H1 (cell line): ENCODE results near the gene SFRP5. TPM values are rescaled to one million over a fixed set of nuclear protein-coding genes. Genes with fewer than 3 reads are reported as not detected.

ENCODE experiments used
- CTCF ChIA-PET: fragments of 300-600 bp; sonication (Branson Sonifier 250); formaldehyde crosslinking; loops from one replicate; lab custom pipeline; 2021; ENCODE audit not compliant: partially characterized antibody; lab: Charles Lee
- POLR2A ChIA-PET: fragments of 300-600 bp; sonication (Branson Sonifier 250); formaldehyde crosslinking; loops from one replicate; lab custom pipeline; 2021; ENCODE audit warnings: inconsistent platforms; ENCODE audit not compliant: partially characterized antibody; lab: Charles Lee
- DNase-seq, 2 experiments: peaks; one replicate each; pipeline versions ENCODE4 v3.0.0 to v3.0.0-alpha.2; 2010 to 2022; ENCODE audit warnings: low spot score in 2 of 2, low read depth in 1 of 2, mixed read lengths in 1 of 2
- FAIRE-seq: peaks from 2 replicates; lab custom pipeline; 2011; peaks lifted over from hg19 to GRCh38; lab: Jason Lieb, UNC
- H2AFZ ChIP-seq: 2 replicates; pipeline ENCODE4 v1.8.1; 2012; ENCODE audit warnings: low read length, inconsistent platforms
- H2AK5ac ChIP-seq: 2 replicates; pipeline ENCODE4 v1.6.1; 2013; ENCODE audit warnings: low read depth, low read length
- H2BK120ac ChIP-seq: replicated peaks from 2 replicates; pipeline ENCODE3; 2013; ENCODE audit warnings: low read depth, low read length, inconsistent platforms
- H2BK12ac ChIP-seq: 2 replicates; pipeline ENCODE4 v1.6.1; 2013; ENCODE audit warnings: low read depth, low read length
- H2BK15ac ChIP-seq: 2 replicates; pipeline ENCODE4 v1.6.1; 2013; ENCODE audit warnings: low read length
- H2BK20ac ChIP-seq: 2 replicates; pipeline ENCODE4 v1.6.1; 2013; ENCODE audit warnings: low read length
- H2BK5ac ChIP-seq: 2 replicates; pipeline ENCODE4 v1.6.1; 2013; ENCODE audit warnings: low read depth, low read length
- H3K14ac ChIP-seq: 2 replicates; pipeline ENCODE4 v1.6.1; 2013; ENCODE audit warnings: inconsistent platforms; ENCODE audit not compliant: insufficient read length
- H3K18ac ChIP-seq: 2 replicates; pipeline ENCODE4 v1.6.1; 2013; ENCODE audit warnings: low read length; ENCODE audit errors: extremely low read depth
- H3K23ac ChIP-seq: 2 replicates; pipeline ENCODE4 v1.6.1; 2013; ENCODE audit warnings: inconsistent platforms; ENCODE audit not compliant: insufficient read length
- H3K23me2 ChIP-seq: 2 replicates; pipeline ENCODE4 v1.6.1; 2013; ENCODE audit warnings: low read depth, low read length
- H3K27ac ChIP-seq: 2 replicates; pipeline ENCODE4 v1.6.1; 2011; ENCODE audit warnings: low read depth, low read length, inconsistent platforms
- H3K27me3 ChIP-seq, 4 experiments: replicated peaks in 1 of 4; 1 replicate in 1 of 4; 2 replicates in 3 of 4; pipeline versions ENCODE4 v1.6.1 to v1.8.1; 2011 to 2013; ENCODE audit warnings: low read length in 3 of 4, mild to moderate bottlenecking in 3 of 4, inconsistent platforms in 2 of 4, mixed read lengths in 2 of 4, moderate library complexity in 1 of 4; ENCODE audit not compliant: control insufficient read depth in 3 of 4, insufficient read depth in 3 of 4; ENCODE audit errors: extremely low read depth in 1 of 4
- H3K36me3 ChIP-seq, 4 experiments: 2 replicates each; pipeline versions ENCODE4 v1.6.1 to v1.8.1; 2011 to 2013; ENCODE audit warnings: mild to moderate bottlenecking in 4 of 4, low read length in 3 of 4, moderate library complexity in 2 of 4, control low read depth in 1 of 4, inconsistent platforms in 1 of 4; ENCODE audit not compliant: insufficient read depth in 4 of 4, control insufficient read depth in 2 of 4
- H3K4ac ChIP-seq: replicated peaks from 2 replicates; pipeline ENCODE3; 2013; ENCODE audit warnings: low read length, low read depth, mixed read lengths, inconsistent platforms; ENCODE audit not compliant: insufficient read length
- H3K4me1 ChIP-seq, 4 experiments: replicated peaks in 1 of 4; 1 replicate in 1 of 4; 2 replicates in 3 of 4; pipeline versions ENCODE4 v1.6.1 to v1.8.1; 2011 to 2013; ENCODE audit warnings: low read length in 3 of 4, inconsistent platforms in 2 of 4, mixed read lengths in 1 of 4; ENCODE audit not compliant: insufficient read depth in 4 of 4, control insufficient read depth in 3 of 4
- H3K4me2 ChIP-seq, 2 experiments: 2 replicates each; pipeline versions ENCODE4 v1.6.1 to v1.8.1; 2011 to 2013; ENCODE audit warnings: low read depth in 2 of 2, low read length in 2 of 2, control low read depth in 1 of 2, inconsistent platforms in 1 of 2, mild to moderate bottlenecking in 1 of 2; ENCODE audit not compliant: insufficient read depth in 1 of 2
- H3K4me3 ChIP-seq, 4 experiments: fragments of 200-600, 300-600 bp in 1 of 4; sonication (generic), shearing (Covaris generic), sonication (Bioruptor Twin) in 1 of 4; 2 replicates each; pipeline versions ENCODE4 v1.5.1 to v1.8.1; 2011 to 2016; ENCODE audit warnings: low read length in 4 of 4, low read depth in 3 of 4, control low read depth in 2 of 4, inconsistent platforms in 2 of 4, mild to moderate bottlenecking in 2 of 4, mixed read lengths in 1 of 4, moderate library complexity in 1 of 4; ENCODE audit not compliant: insufficient read depth in 2 of 4; ENCODE audit errors: extremely low read depth in 1 of 4
- H3K56ac ChIP-seq: replicated peaks from 2 replicates; pipeline ENCODE3; 2013; ENCODE audit warnings: low read depth, mild to moderate bottlenecking, mixed read lengths, low read length, inconsistent platforms; ENCODE audit not compliant: insufficient read length
- H3K79me1 ChIP-seq: 2 replicates; pipeline ENCODE4 v1.6.1; 2013; ENCODE audit warnings: low read depth, low read length, control low read depth
- H3K79me2 ChIP-seq, 2 experiments: 2 replicates each; pipeline versions ENCODE4 v1.6.1 to v1.8.1; 2012 to 2013; ENCODE audit warnings: low read length in 2 of 2, mild to moderate bottlenecking in 2 of 2, inconsistent platforms in 1 of 2; ENCODE audit not compliant: insufficient read depth in 2 of 2, control insufficient read depth in 1 of 2
- H3K9ac ChIP-seq, 4 experiments: replicated peaks in 1 of 4; 1 replicate in 1 of 4; 2 replicates in 3 of 4; pipeline versions ENCODE4 v1.6.1 to v1.8.1; 2011 to 2013; ENCODE audit warnings: low read depth in 3 of 4, low read length in 3 of 4, control low read depth in 2 of 4, mild to moderate bottlenecking in 2 of 4, moderate library complexity in 2 of 4, inconsistent platforms in 1 of 4; ENCODE audit errors: extremely low read depth in 1 of 4
- H3K9me3 ChIP-seq, 2 experiments: 2 replicates each; pipeline versions ENCODE4 v1.6.1 to v1.8.1; 2012 to 2013; ENCODE audit warnings: mild to moderate bottlenecking in 2 of 2, moderate library complexity in 2 of 2, control low read depth in 1 of 2, inconsistent platforms in 1 of 2, low read depth in 1 of 2, low read length in 1 of 2, mixed read lengths in 1 of 2; ENCODE audit not compliant: insufficient read depth in 2 of 2
- H4K20me1 ChIP-seq, 2 experiments: replicated peaks in 1 of 2; 2 replicates each; pipeline versions ENCODE3 to v1.8.1; 2011 to 2013; ENCODE audit warnings: inconsistent platforms in 2 of 2, low read length in 2 of 2, mild to moderate bottlenecking in 1 of 2; ENCODE audit not compliant: insufficient read depth in 2 of 2, control insufficient read depth in 1 of 2
- H4K5ac ChIP-seq: 2 replicates; pipeline ENCODE4 v1.6.1; 2013; ENCODE audit warnings: low read length, low read depth, mixed read lengths, inconsistent platforms; ENCODE audit not compliant: insufficient read length
- H4K8ac ChIP-seq: 2 replicates; pipeline ENCODE4 v1.8.0; 2013; ENCODE audit warnings: mild to moderate bottlenecking, moderate library complexity, low read length, inconsistent platforms; ENCODE audit not compliant: insufficient read depth; ENCODE audit errors: extremely low read depth
- H4K91ac ChIP-seq: replicated peaks from 2 replicates; pipeline ENCODE3; 2013; ENCODE audit warnings: low read length, mixed read lengths, inconsistent platforms; ENCODE audit not compliant: insufficient read length
- BCL11A ChIP-seq, 2 experiments: IDR thresholded peaks; one replicate each; pipeline ENCODE4 v1.6.1; 2011; ENCODE audit warnings: low read depth in 2 of 2, low read length in 2 of 2, mild to moderate bottlenecking in 2 of 2
- CHD2 ChIP-seq: IDR thresholded peaks from 2 replicates; pipeline ENCODE4 v1.6.1; 2012; ENCODE audit warnings: low read length, improper control_type of control experiment
- CTCF ChIP-seq, 3 experiments: IDR thresholded peaks; 1 replicate in 2 of 3; 2 replicates in 1 of 3; pipeline versions ENCODE4 v1.5.1 to v1.6.1; 2011; ENCODE audit warnings: low read length in 3 of 3, mild to moderate bottlenecking in 3 of 3, inconsistent platforms in 2 of 3, low read depth in 1 of 3, moderate library complexity in 1 of 3; ENCODE audit not compliant: insufficient read depth in 1 of 3; ENCODE audit errors: control extremely low read depth in 1 of 3
- RAD21 ChIP-seq, 2 experiments: IDR thresholded peaks in 1 of 2; conservative IDR thresholded peaks in 1 of 2; 2 replicates each; pipeline ENCODE4 v1.6.1; 2011; ENCODE audit warnings: low read depth in 2 of 2, low read length in 2 of 2, improper control_type of control experiment in 1 of 2, inconsistent platforms in 1 of 2, mild to moderate bottlenecking in 1 of 2, moderate library complexity in 1 of 2
- SP2 ChIP-seq: IDR thresholded peaks from 2 replicates; pipeline ENCODE4 v1.6.1; 2012; ENCODE audit warnings: mild to moderate bottlenecking, low read length, inconsistent platforms
- YY1 ChIP-seq: IDR thresholded peaks from 2 replicates; pipeline ENCODE4 v1.6.1; 2011; ENCODE audit warnings: low read depth, mild to moderate bottlenecking, low read length
- WGBS, 2 experiments: shearing (Covaris generic) in 1 of 2; methylation state at CpG; one replicate each; pipeline versions ENCODE4 v1.1.6 to v1.1.7; 2013 to 2015; ENCODE audit warnings: low lambda C conversion rate in 2 of 2, mixed read lengths in 2 of 2, inconsistent platforms in 1 of 2, low coverage in 1 of 2, missing lambda C conversion rate in 1 of 2; ENCODE audit not compliant: insufficient replicate concordance in 2 of 2, insufficient coverage in 1 of 2, insufficient read length in 1 of 2; ENCODE audit errors: extremely low coverage in 1 of 2, missing lambda C conversion rate in 1 of 2; 5-methylcytosine and 5-hydroxymethylcytosine counted together
- polyA plus RNA-seq, 7 experiments: library from polyadenylated mRNA; depleted of rRNA in 3 of 7; stranded (reverse) in 5 of 7; unstranded in 2 of 7; fragments of >200 nt in 5 of 7; fragments of 200-250 nt in 2 of 7; gene quantifications; 1 replicate in 5 of 7; 2 replicates in 1 of 7; 4 replicates in 1 of 7; pipeline versions ENCODE4 v1.2.1 to v1.2.3, GENCODE V29; 2011 to 2013; ENCODE audit warnings: missing spikeins in 2 of 7, mixed read lengths in 2 of 7
- total RNA-seq: library from RNA; stranded (reverse); fragmentation: NEBNext Ultra II Directional; extraction: Animal tissue kit (Norgen Biotek cat#: 25700); gene quantifications from 2 replicates; pipeline ENCODE4 v1.2.1, GENCODE V29; 2021

Gene SFRP5
- total and polyA plus RNA-seq, 2 of the 8 experiments (the other 6 are each of a cell fraction or from before 2014, with no cell fraction given), result 3.9 to 5.9 TPM

- Histone ChIP-seq H3K4me2 (no peak overlapping the region), H3K18ac (no peak overlapping the region), H2BK20ac (no peak overlapping the region), H3K27ac (no peak overlapping the region), H3K56ac (no peak overlapping the region), H3K4ac (no peak overlapping the region), H3K9ac (no peak overlapping the region), H3K23ac (no peak overlapping the region), H3K36me3 (peaks cover 0 to 4% (median 0%) of the 10 kb centered on the region in 4 experiments; a peak in 1 of 8 replicates), H2AFZ (no peak overlapping the region), H3K27me3 (no peaks in the 10 kb centered on the region), H2BK12ac (no peak overlapping the region), H3K79me1 (0 out of 2 replicates have a peak, but pooled peaks cover 2% of the 10 kb centered on the region), H4K8ac (peak overlapping the region; percentile 57; the same call in 1 of the 2 replicates), H2BK120ac (no peak overlapping the region), H3K4me3 (no peak overlapping the region), H2BK15ac (no peak overlapping the region), H4K20me1 (no peaks in the 10 kb centered on the region), H2BK5ac (no peak overlapping the region), H2AK5ac (no peak overlapping the region), H3K14ac (no peak overlapping the region), H4K91ac (no peak overlapping the region), H4K5ac (no peak overlapping the region)
- 75% methylated on average over 3 of the region's 3 CpGs; no CpG with 5 or more reads in 1 of the 2 experiments for WGBS, 2 experiments
- FAIRE-seq (no peak), DNase-seq (no peak)
- CTCF ChIA-PET, result interaction anchor here (1.0 to 15.1 kb wide), 6 partner anchors 10 to 47 kb away, joined by 4 to 773 read pairs (median 8); partner anchors contain the start of gene MARVELD1
- POLR2A ChIA-PET, result interaction anchor here (1.6 to 15.1 kb wide), 5 partner anchors 10 to 39 kb away, joined by 5 to 234 read pairs (median 7); partner anchors contain the start of genes AVPI1, MARVELD1 and ZFYVE27
- TF ChIP-seq SP2, result no peak
- no peak for TF ChIP-seq YY1
- no peak for TF ChIP-seq BCL11A (IDR thresholded peaks at IDR 0.05; ENCODE audit: low read depth in 2 of 2, low read length in 2 of 2)
- no peak for TF ChIP-seq CHD2
- peak in 1 of 3 experiments; percentile 25; a peak in 1 of 4 replicates for TF ChIP-seq CTCF (IDR thresholded peaks at IDR 0.05; ENCODE audit: control extremely low read depth in 1 of 3, insufficient read depth in 1 of 3, low read depth in 1 of 3, low read length in 3 of 3)
- peak in 1 of 2 experiments; percentile 20; a peak in 1 of 4 replicates for TF ChIP-seq RAD21 (IDR thresholded peaks at IDR 0.05 in 1 of 2, conservative IDR thresholded peaks at IDR 0.05 in 1 of 2; ENCODE audit: low read depth in 2 of 2, low read length in 2 of 2)
- TF ChIP-seq, all 59 proteins: peak for 2
- no peaks in the 10 kb centered on the region for H3K9me3 ChIP-seq
- no peaks in the 10 kb centered on the region for H3K23me2 ChIP-seq
- H3K4me1 ChIP-seq, result peaks cover 0 to 10% (median 7%) of the 10 kb centered on the region in 4 experiments; a peak in 4 of 7 replicates
- H3K79me2 ChIP-seq, result no peaks in the 10 kb centered on the region
Measured at GRCh38 chr10:97723001-97723400, 48.8 kb downstream of the SFRP5 start.
